Keratinocyte (primary cell): Measurements from ENCODE around the gene PARD3. TPM values are rescaled to one million over a fixed set of nuclear protein-coding genes. Genes with fewer than 3 reads are reported as not detected.

Source experiments
- DNase-seq: peaks from one replicate; pipeline ENCODE4 v3.0.0-alpha.2; 2011; ENCODE audit warnings: low read depth, missing footprints, low spot score
- FAIRE-seq: peaks from 2 replicates; lab custom pipeline; 2011; peaks lifted over from hg19 to GRCh38; lab: Jason Lieb, UNC
- H2AFZ ChIP-seq: 2 replicates; pipeline ENCODE4 v1.6.0; 2012; ENCODE audit warnings: low read length, control low read depth, inconsistent platforms; ENCODE audit not compliant: control insufficient read depth
- H3K27ac ChIP-seq: 2 replicates; pipeline ENCODE4 v1.5.1; 2011; ENCODE audit warnings: low read length; ENCODE audit not compliant: control insufficient read depth, insufficient read depth
- H3K27me3 ChIP-seq: 3 replicates; pipeline ENCODE4 v1.6.0; 2011; ENCODE audit warnings: low read length; ENCODE audit not compliant: control insufficient read depth, insufficient read depth; ENCODE audit errors: extremely low read depth
- H3K36me3 ChIP-seq, 2 experiments: 2 replicates in 1 of 2; 3 replicates in 1 of 2; pipeline ENCODE4 v1.5.1; 2011; ENCODE audit warnings: low read length in 2 of 2, mild to moderate bottlenecking in 1 of 2; ENCODE audit not compliant: control insufficient read depth in 2 of 2, insufficient read depth in 2 of 2; ENCODE audit errors: extremely low read depth in 1 of 2
- H3K4me1 ChIP-seq: 3 replicates; pipeline ENCODE4 v1.5.1; 2011; ENCODE audit warnings: low read length; ENCODE audit not compliant: control insufficient read depth, insufficient read depth; ENCODE audit errors: extremely low read depth
- H3K4me2 ChIP-seq: 3 replicates; pipeline ENCODE4 v1.6.0; 2011; ENCODE audit warnings: low read depth, low read length; ENCODE audit not compliant: control insufficient read depth, insufficient read depth; ENCODE audit errors: extremely low read depth
- H3K4me3 ChIP-seq, 3 experiments: fragments of 200-600 bp in 1 of 3; sonication (generic) in 1 of 3; 2 replicates in 2 of 3; 3 replicates in 1 of 3; pipeline ENCODE4 v1.5.1; 2011 to 2016; ENCODE audit warnings: low read length in 3 of 3, mild to moderate bottlenecking in 3 of 3, control low read depth in 2 of 3, inconsistent platforms in 1 of 3, low read depth in 1 of 3, mixed read lengths in 1 of 3, mixed run types in 1 of 3, moderate library complexity in 1 of 3; ENCODE audit not compliant: control insufficient read depth in 2 of 3, insufficient read depth in 2 of 3; ENCODE audit errors: extremely low read depth in 1 of 3
- H3K79me2 ChIP-seq: 2 replicates; pipeline ENCODE4 v1.6.0; 2012; ENCODE audit warnings: low read length; ENCODE audit not compliant: control insufficient read depth, insufficient read depth
- H3K9ac ChIP-seq: 3 replicates; pipeline ENCODE4 v1.6.0; 2011; ENCODE audit warnings: low read length; ENCODE audit not compliant: control insufficient read depth, insufficient read depth; ENCODE audit errors: extremely low read depth
- H3K9me1 ChIP-seq: 3 replicates; pipeline ENCODE4 v1.6.0; 2011; ENCODE audit warnings: low read length; ENCODE audit not compliant: control insufficient read depth, insufficient read depth; ENCODE audit errors: extremely low read depth
- H3K9me3 ChIP-seq: 2 replicates; pipeline ENCODE4 v1.5.1; 2012; ENCODE audit warnings: low read depth, low read length; ENCODE audit not compliant: control insufficient read depth
- H4K20me1 ChIP-seq: 3 replicates; pipeline ENCODE4 v1.6.0; 2011; ENCODE audit warnings: low read length; ENCODE audit not compliant: control insufficient read depth, insufficient read depth; ENCODE audit errors: extremely low read depth
- EZH2 ChIP-seq: IDR thresholded peaks from one replicate; pipeline ENCODE4 v1.6.1; 2012; ENCODE audit warnings: inconsistent platforms, mild to moderate bottlenecking, low read length, moderate library complexity
- dilution Hi-C: fragments of 300-500 bp; cut with MboI; formaldehyde crosslinking; loops from one replicate; pipeline ENCODE4 v1.7.0; 2020; ENCODE audit warnings: low sequenced_read_pairs; ENCODE audit not compliant: extremely low pct_ligation_motif_present
- polyA plus RNA-seq, 5 experiments: library from polyadenylated mRNA; depleted of rRNA in 3 of 5; stranded (reverse) in 3 of 5; stranded (forward) in 1 of 5; unstranded in 1 of 5; fragments of >200 nt; gene quantifications; 1 replicate in 1 of 5; 2 replicates in 3 of 5; 3 replicates in 1 of 5; pipeline versions ENCODE4 v1.2.1 to v1.2.3, GENCODE V29; 2011 to 2012; ENCODE audit warnings: missing spikeins in 2 of 5, low read depth in 1 of 5, low replicate concordance in 1 of 5
- TF ChIP-seq, protein P1 (sequence below), 3 experiments: IDR thresholded peaks in 1 of 3; conservative IDR thresholded peaks in 1 of 3; optimal IDR thresholded peaks in 1 of 3; 2 replicates in 2 of 3; 3 replicates in 1 of 3; pipeline versions ENCODE3 to v1.5.1; 2011; ENCODE audit warnings: low read length in 3 of 3, mild to moderate bottlenecking in 3 of 3, moderate library complexity in 2 of 3, control low read depth in 1 of 3, inconsistent platforms in 1 of 3; ENCODE audit not compliant: insufficient read depth in 2 of 3; ENCODE audit errors: extremely low read depth in 1 of 3

The PARD3 gene
- polyA plus RNA-seq, 1 donor (not counting 4 experiments of a cell fraction or from before 2014, with no cell fraction given) = 46.4 TPM

- Histone ChIP-seq H3K36me3 (no peaks in the 10 kb centered on the region), H3K79me2 (no peaks in the 10 kb centered on the region), H2AFZ (no peak overlapping the region), H3K9ac (no peak overlapping the region), H3K9me3 (peaks cover 2% of the 10 kb centered on the region), H3K9me1 (no peaks in the 10 kb centered on the region), H3K4me2 (no peak overlapping the region), H3K27ac (no peak overlapping the region), H3K4me3 (no peak overlapping the region), H4K20me1 (no peaks in the 10 kb centered on the region), H3K27me3 (no peaks in the 10 kb centered on the region), H3K4me1 (no peaks in the 10 kb centered on the region)
- TF ChIP-seq EZH2 = no peak
- TF ChIP-seq, protein P1, sequence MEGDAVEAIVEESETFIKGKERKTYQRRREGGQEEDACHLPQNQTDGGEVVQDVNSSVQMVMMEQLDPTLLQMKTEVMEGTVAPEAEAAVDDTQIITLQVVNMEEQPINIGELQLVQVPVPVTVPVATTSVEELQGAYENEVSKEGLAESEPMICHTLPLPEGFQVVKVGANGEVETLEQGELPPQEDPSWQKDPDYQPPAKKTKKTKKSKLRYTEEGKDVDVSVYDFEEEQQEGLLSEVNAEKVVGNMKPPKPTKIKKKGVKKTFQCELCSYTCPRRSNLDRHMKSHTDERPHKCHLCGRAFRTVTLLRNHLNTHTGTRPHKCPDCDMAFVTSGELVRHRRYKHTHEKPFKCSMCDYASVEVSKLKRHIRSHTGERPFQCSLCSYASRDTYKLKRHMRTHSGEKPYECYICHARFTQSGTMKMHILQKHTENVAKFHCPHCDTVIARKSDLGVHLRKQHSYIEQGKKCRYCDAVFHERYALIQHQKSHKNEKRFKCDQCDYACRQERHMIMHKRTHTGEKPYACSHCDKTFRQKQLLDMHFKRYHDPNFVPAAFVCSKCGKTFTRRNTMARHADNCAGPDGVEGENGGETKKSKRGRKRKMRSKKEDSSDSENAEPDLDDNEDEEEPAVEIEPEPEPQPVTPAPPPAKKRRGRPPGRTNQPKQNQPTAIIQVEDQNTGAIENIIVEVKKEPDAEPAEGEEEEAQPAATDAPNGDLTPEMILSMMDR (optimal IDR thresholded peaks at IDR 0.05 in 1 of 3, IDR thresholded peaks at IDR 0.05 in 1 of 3, conservative IDR thresholded peaks at IDR 0.05 in 1 of 3; ENCODE audit: extremely low read depth in 1 of 3, insufficient read depth in 2 of 3, low read length in 3 of 3) = no peak
- no peak for DNase-seq
- dilution Hi-C loops = no loop called here
- no peak for FAIRE-seq
These were observed 736.2 kb downstream of the PARD3 start for GRCh38 chr10:34078745-34079470.

- DNase-seq (no peak), FAIRE-seq (peak; percentile 13)
- H3K9me3 ChIP-seq = no peaks in the 10 kb centered on the region
- H3K79me2 ChIP-seq = no peaks in the 10 kb centered on the region
- no peak overlapping the region for H2AFZ ChIP-seq
- TF ChIP-seq, protein P1 (optimal IDR thresholded peaks at IDR 0.05 in 1 of 3, IDR thresholded peaks at IDR 0.05 in 1 of 3, conservative IDR thresholded peaks at IDR 0.05 in 1 of 3; ENCODE audit: extremely low read depth in 1 of 3, insufficient read depth in 2 of 3, low read length in 3 of 3) = no peak
- TF ChIP-seq EZH2 = no peak
- dilution Hi-C loops = no loop called here
- no peaks in the 10 kb centered on the region for H3K4me1 ChIP-seq
- H3K4me3 ChIP-seq = no peak overlapping the region
- H3K27ac ChIP-seq = no peak overlapping the region
- no peaks in the 10 kb centered on the region for H4K20me1 ChIP-seq
- no peaks in the 10 kb centered on the region for H3K27me3 ChIP-seq
- H3K9me1 ChIP-seq = no peaks in the 10 kb centered on the region
- H3K4me2 ChIP-seq = no peak overlapping the region
- no peak overlapping the region for H3K9ac ChIP-seq
- H3K36me3 ChIP-seq = no peaks in the 10 kb centered on the region
These were observed 736.9 kb downstream of the PARD3 start for GRCh38 chr10:34078017-34078744.
